Measurements from ENCODE around the gene ASNSD1.

GRCh38 chr2:189627789-189628188, 33.5 kb upstream of the ASNSD1 start:
- TF ChIP-seq EZH2 (IDR thresholded peaks at IDR 0.05; ENCODE audit: borderline replicate concordance, low read length) (no peak), CTCF (conservative IDR thresholded peaks at IDR 0.05 in 1 of 2, IDR thresholded peaks at IDR 0.05 in 1 of 2; ENCODE audit: extremely low read depth in 1 of 2, insufficient read depth in 1 of 2, low read depth in 1 of 2, low read length in 2 of 2) (no peak)
